RKO (cell line): ENCODE data around the gene ITGB1BP1.

Experiments used
- DNase-seq: peaks from one replicate; pipeline ENCODE4 v3.0.0-alpha.2; 2016; ENCODE audit warnings: low spot score

ITGB1BP1 gene

DNA sequence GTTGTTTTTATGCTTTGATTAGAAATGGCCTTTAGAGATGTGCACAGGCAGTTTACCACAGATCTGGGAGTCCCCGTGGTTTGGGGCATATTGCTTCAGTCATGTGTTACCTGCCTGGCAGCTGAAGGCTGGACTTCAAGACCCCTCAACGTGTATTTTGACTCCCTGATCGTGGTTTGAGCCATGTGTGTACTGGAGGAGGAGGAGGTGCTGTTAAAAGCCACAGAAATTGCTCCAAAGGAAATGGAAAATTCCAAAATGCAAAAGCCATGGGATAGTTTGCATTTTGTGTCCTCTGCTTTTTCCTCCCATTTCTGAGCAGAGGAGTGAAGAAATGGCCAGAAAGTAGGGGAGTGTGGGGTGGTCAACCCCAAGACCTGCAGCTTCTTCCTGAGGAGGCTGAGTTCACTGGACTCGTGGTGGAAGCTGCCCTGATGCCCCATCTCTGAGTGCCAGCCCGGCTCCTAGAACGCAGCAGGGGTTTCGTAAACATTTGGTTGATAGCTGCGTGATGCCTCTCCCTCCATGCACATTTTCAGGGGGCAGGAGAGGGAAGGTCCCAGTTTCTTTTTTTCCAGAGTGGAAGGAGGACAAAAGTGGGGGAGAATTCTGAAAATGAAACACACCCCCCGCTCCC lies 45.7 kb downstream of the ITGB1BP1 start:
- no peak for DNase-seq

DNA sequence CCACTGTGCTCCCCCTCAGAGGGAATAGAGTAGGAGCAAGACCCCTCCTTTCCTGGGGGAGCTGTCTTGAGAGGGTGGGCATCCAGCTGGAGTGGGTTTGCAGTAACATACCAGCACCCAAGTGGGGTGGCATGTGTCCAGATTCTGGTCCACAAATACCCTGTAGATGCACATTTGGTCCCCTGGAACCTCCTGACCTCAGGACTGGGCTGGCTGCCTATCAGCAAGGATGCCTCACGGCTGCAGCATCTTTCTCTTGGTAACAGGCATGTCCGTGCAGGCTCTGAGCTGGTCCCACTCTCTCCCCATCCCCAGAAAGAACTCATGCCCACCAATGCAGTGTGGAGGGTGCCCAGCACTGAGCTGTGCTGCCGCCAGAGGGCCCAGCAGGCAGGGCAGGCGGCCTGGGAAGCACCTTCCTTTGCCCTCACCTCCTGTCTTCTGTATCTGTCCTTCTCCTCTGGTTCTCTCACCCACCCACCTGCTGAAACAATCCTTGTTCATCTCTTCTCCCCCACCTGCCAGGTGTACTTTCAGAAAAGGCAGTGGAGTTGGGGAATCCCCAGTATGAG lies 47.4 kb downstream of the ITGB1BP1 start:
- DNase-seq = no peak

DNA sequence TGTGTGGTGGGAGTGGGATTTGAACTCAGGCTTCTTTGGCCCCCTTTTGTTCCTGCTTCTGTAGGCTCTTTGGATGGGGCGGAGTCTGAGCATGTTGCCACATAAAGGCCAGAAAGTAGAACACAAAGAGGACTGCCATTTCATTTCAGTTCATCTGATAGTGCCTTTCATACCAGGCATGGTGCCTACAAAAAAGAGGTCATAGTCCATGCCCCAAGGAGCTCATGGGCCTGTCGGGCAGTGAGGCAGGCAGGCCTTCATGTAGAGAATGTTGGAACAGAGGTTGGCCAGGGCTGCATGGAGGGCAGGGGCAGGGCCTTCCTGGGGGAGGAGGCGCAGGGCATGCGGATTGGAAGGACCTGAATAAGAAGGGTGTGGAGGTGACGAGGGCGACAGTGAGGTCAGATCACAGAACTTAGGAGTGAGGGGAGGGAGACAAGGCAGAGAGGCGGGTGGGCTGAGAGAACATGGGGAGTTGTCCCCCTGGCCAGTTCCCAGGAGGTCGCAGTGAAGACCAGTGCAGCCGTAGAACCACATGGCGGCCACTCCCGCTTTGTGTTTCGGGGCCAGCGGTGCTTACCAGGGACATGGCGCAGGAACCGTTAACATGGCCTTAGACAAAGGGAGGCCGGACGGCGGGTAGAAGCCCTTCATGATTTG lies 49.1 kb downstream of the ITGB1BP1 start:
- DNase-seq = no peak

DNA sequence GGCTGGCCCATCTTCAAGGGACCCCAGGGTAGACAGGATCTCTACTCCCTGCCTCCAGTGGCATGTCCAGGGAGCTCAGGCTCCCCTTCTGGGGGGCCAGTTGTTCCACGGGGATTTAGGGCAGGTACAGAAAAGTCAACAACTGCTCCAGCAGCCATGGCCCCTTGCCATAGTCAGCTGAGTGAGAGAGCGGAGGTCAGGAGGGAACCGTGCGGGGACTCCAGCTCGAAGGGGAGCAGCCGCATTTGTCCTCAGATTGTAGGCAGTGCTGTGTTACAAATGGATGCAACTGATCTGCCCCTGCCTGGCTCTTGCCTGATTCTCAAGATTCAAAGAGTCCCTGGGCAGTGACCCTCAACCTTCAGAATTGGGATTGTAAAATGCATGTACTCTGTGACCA lies 49.9 kb downstream of the ITGB1BP1 start:
- DNase-seq = no peak

DNA sequence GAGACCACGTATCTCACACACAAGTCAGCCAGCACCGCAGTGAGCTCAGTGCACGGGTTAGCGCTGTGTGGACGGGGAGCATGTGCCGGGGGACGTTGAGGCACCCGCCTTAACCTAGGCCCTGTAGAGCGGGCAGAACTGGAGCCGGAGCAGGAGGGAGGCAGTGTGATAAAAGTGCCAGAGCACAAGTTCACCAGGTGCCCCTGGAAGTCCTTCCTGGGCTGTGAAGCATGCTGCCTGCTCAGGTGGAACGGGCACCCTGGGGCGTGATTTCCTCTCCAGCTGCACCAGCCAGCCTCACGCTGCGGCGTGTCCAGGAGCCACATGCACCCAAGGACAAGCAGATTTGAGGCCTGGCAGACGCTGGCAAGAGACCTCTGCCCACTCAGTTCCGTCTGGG lies 50.3 kb downstream of the ITGB1BP1 start:
- DNase-seq = no peak

DNA sequence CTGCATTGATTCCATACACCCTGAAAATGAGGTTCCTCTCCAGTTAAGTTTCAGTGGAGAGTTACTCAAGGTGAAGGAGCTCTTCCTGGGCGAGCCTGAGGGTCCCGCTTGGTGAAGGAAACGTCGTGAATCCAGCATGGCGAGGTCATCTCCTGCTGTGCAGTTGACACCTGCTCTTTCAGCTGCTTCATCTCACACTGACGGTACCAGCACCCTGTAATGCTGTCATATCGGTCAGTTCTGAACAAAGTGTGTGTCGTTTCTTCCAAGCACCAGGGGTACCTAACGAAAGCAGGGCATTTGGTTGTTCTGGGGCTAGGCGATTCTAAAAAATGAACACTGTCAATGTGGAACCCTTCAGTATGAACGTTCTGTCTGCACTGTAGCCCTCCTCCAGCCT lies 52.6 kb downstream of the ITGB1BP1 start:
- no peak for DNase-seq

DNA sequence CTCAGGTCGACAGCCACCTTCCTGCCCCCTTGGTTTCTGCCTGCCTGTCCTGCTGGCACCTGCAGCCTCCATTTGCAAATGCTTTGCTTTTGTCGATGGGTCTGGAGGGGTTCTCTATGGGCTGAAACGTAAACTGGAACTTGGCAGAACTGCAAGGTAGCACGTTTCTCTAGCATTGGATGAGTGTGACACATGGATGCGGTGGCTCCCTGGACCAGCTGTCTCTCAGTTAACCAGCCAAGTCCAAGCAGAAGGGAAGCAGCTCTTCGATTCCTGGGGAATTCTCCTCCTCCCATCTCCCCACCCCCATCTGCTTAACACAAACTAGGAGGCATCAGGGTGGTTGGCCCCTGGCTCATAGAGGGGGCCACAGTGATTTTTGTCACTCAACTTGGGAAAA lies 57.3 kb downstream of the ITGB1BP1 start:
- no peak for DNase-seq

DNA sequence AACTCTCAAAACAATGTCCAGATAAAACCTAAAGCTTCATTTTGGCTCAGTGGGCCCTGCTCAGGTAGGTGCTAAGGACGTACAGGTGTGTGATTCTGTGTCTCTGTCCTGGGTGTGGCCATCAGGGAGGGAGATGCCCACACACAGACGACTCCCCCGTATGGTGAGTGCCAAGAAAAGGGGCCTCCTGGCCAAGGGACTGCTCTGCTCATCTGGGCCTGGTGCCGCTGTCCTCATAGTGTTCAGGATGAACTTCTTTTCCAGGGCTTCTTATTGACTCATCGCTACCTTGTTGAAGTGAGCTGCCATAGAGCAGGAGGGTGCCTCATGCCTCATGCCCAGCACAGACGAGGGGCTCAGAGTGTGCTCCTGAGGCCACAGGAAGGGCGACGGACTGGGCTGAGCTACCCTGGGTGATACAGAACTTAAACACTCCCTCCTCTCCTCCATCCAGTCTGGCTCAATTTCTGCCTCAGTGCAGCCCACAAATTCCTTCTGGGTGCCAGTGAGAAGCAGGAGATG lies 57.8 kb downstream of the ITGB1BP1 start:
- DNase-seq = no peak

DNA sequence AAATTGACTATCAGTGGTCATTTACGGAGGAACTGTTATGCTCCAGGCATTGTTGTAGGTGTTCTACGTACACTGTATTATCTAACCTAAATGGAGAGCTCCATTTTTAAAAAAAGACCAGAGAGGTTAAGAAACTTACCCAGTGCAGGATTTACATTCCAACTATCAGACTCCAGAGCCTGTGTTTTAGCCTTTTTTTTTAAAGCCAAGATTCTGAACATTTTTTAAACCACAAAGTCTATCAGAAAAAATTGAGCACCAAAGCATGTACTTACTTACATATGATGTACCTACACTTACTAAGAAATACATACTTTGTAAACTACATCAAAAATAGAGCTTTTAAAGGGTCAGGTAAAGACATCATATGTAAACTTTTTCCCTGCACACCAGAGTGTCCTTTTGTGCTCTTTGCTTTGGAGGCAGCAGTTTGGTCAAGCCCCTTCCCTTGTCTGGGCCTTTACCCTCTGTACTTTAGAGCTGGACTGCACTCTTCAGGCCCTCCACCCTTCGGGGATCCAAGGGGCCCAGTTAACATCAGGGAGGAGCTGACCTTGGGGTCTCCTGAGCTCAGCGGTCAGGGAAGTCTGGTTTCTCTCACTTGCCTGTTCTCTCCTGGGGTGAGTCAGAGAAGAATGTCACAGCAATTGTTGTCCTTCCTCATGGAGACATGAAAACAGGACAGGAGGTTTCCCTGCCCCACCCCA lies 58.4 kb downstream of the ITGB1BP1 start:
- DNase-seq = no peak

DNA sequence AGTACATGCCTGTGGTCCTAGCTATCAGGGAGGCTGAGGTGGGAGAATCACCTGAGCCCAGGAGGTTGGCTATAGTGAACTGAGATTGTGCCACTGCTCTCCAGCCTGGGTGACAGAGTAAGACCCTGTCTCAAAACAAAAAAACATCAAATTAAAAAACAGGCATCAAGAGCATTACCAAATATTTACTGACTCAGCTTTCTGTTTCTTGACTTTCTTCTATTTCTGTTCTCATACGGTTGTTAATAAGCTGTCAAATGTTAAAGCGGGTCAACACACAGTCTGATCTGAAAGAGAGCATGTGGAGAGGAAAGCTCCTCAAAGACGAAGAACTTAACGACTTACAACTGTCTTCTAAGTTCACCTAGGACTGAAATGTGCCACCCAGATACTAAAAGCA lies 59.0 kb downstream of the ITGB1BP1 start:
- DNase-seq = no peak

DNA sequence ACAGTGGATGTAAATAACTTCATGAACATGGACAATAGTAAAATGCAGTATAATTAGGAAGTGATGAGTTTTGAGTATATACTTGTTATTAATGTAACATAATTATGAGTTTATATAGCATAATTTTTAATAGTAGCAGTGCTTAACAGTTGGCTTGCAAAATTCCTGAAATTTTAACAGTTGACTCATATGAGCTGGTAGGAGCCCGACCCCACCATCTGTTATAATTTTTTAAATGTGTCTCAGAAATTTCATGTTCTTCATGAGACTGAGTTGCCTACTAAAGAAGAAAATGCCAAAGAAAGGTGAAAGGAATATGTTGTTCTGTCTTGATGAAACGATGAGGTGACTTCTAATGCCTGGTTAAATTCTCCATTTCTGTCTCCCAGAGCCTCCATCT lies 62.6 kb downstream of the ITGB1BP1 start:
- DNase-seq = no peak

DNA sequence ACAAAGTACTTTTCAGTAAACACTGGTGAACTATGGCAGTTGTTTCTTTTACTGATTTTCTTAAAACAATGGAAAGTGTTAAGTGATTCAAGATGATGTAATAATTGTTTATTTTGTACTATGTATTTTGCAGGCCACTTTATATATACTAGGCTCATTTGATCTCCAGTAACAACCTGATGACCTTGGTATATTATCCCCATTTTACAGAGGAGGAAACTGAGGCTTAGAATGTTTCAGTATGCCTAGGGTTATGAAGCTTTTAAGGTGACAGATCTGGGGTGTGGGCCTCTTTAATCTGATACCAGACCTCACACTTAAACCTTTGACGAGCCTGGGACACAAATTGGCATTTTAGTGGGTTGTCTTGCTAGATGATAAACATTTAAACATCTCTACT lies 63.2 kb downstream of the ITGB1BP1 start:
- no peak for DNase-seq

DNA sequence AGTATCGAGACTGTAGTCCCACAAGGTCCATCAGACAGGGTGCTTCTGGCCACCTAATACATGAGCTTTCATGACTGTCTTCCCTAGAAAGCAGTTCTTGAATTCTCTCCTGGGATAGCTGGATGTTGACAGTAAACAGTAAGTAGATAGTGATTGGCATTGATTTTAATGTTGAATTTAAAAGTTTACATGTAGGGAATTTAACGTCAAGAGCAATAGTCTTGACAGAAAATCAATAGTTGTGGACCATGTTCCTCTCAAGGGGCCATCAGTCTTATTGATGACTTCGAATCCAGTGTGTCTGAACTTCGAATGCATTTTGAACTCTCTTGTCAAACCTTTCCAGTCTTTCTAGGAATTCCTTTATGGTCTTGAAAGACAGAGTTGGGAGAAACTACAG lies 63.9 kb downstream of the ITGB1BP1 start:
- DNase-seq = no peak

DNA sequence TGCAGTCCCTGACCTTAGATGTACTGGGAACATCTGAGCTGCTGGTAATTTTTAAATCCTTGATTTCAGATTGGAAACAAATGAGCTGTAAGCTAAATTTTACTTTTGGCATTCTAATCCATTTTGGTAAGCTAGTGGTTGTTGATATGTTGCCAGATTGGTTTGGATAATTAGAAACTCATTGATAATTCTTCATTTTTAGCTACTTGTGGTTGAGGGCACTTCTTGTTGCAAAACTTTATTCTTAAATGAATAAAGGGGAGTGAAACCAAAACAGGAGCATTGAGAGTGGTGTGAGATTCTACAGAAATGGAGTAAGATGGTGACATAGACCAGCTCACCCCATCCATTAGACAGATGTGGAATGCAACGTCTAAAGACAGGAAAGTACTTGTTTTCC lies 64.5 kb downstream of the ITGB1BP1 start:
- no peak for DNase-seq

DNA sequence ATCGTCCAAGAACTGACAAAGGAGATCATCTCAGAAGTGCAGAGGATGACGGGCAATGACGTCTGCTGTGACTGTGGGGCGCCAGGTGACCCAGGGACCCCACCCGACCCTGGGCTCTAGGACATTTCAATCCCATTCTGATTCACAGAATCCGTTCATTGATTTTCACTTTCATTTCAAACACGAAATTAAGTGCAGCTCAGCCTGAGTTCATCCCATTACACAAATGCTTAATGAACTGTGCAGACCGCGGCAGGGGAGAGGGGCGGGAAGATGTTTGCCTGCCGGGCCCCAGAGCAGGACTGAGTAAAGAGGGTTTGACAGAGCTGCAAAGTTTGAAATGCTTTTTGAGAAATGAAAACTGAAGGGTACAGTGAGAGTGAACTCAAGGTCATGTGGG lies 67.1 kb downstream of the ITGB1BP1 start:
- DNase-seq = no peak

DNA sequence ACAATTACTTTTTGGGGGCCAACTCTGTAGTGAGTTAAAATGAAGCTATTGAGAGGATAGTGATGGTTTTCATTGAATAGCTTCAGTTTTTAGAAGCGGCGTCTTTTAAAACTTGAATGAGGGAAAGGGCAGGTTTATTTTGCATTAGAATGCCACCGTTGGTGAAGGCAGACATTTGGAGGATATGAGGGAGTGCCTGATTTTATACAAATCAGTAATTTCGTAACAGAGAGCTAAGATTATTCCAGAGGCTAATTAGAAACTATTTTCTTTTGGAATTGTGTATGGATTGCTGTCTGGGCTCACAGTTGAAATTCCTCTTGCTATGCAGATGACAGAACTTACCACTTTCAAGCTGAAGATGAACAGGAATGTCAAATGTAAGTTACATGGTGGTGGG lies 67.6 kb downstream of the ITGB1BP1 start:
- no peak for DNase-seq

DNA sequence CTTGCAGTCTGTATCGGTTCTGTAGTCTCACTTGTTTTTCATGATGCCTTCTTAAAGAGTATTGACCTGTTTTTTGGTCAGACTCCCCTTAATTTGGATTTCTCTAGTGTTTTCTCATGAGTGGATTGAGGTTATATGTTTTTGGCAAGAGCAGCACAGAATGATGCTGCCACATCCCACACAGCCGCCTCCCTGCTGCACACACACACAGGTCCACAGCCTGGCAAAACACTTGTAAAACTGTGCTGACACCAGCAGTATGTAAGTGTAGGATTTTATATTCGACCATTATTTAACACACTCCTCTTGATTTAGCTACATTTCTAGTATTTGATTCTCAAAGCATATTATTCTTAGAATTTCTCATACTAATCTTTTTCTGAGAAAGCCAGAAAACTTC lies 68.1 kb downstream of the ITGB1BP1 start:
- no peak for DNase-seq

DNA sequence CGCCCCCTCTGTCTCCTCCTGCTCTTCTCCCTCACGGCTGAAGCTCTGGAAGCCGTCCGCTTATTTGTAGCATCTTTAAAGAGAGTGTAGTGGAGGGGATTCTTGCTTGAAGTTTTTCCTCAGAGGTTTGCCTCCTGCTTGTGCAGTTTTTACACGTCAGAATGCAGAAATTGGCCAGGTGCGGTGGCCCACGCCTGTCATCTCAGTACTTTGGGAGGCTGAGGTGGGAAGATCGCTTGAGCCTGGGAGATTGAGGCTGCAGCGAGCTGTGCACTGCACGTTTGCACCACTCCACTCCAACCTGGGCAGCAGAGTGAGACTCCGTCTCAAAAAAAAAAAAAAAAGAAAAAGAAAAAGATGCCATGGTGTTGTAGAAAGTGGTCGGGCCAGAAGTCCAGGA lies 69.0 kb downstream of the ITGB1BP1 start:
- no peak for DNase-seq
